Astrocyte (in vitro differentiated cells and primary cell): ENCODE results near the gene WDR7. TPM values are rescaled to one million over a fixed set of nuclear protein-coding genes. Genes with fewer than 3 reads are reported as not detected.
A peak's percentile ranks its signal among the peaks of the same experiment; 100 is the strongest.

Source experiments
- DNase-seq: peaks from one replicate; pipeline ENCODE4 v3.0.0-alpha.2; 2010; ENCODE audit warnings: low read depth
- FAIRE-seq: peaks from 2 replicates; lab custom pipeline; 2011; peaks lifted over from hg19 to GRCh38; lab: Jason Lieb, UNC
- H2AFZ ChIP-seq: 2 replicates; pipeline ENCODE4 v1.6.0; 2012; ENCODE audit warnings: low read depth, low read length, inconsistent platforms
- H3K27ac ChIP-seq: 2 replicates; pipeline ENCODE4 v1.5.1; 2011; ENCODE audit warnings: low read depth, low read length, inconsistent platforms
- H3K27me3 ChIP-seq: 2 replicates; pipeline ENCODE4 v1.6.0; 2011; ENCODE audit warnings: low read length, inconsistent platforms; ENCODE audit not compliant: insufficient read depth
- H3K36me3 ChIP-seq: 2 replicates; pipeline ENCODE4 v1.5.1; 2011; ENCODE audit warnings: low read length, inconsistent platforms; ENCODE audit not compliant: insufficient read depth
- H3K4me1 ChIP-seq: 2 replicates; pipeline ENCODE4 v1.5.1; 2011; ENCODE audit warnings: low read length, inconsistent platforms; ENCODE audit not compliant: insufficient read depth
- H3K4me2 ChIP-seq: 2 replicates; pipeline ENCODE4 v1.6.0; 2012; ENCODE audit warnings: low read length, inconsistent platforms
- H3K4me3 ChIP-seq: 2 replicates; pipeline ENCODE4 v1.5.1; 2011; ENCODE audit warnings: low read depth, mild to moderate bottlenecking, low read length, inconsistent platforms; ENCODE audit not compliant: insufficient read depth
- H3K79me2 ChIP-seq: 2 replicates; pipeline ENCODE4 v1.6.0; 2012; ENCODE audit warnings: mild to moderate bottlenecking, low read length, inconsistent platforms; ENCODE audit not compliant: insufficient read depth
- H3K9ac ChIP-seq: 2 replicates; pipeline ENCODE4 v1.6.0; 2012; ENCODE audit warnings: mild to moderate bottlenecking, low read length, inconsistent platforms
- H3K9me3 ChIP-seq: 2 replicates; pipeline ENCODE4 v1.5.1; 2012; ENCODE audit warnings: low read depth, mild to moderate bottlenecking, low read length, inconsistent platforms; ENCODE audit not compliant: insufficient read depth
- H4K20me1 ChIP-seq: 2 replicates; pipeline ENCODE4 v1.6.0; 2012; ENCODE audit warnings: low read length, inconsistent platforms; ENCODE audit not compliant: insufficient read depth
- H3K27ac Mint-ChIP-seq: one replicate; pipeline ENCODE4 v1.8.0; 2021; ENCODE audit warnings: mild to moderate bottlenecking, mixed read lengths; ENCODE audit not compliant: unreplicated experiment
- H3K27me3 Mint-ChIP-seq: one replicate; pipeline ENCODE4 v1.8.0; 2021; ENCODE audit warnings: low read depth, mixed read lengths; ENCODE audit not compliant: unreplicated experiment
- H3K36me3 Mint-ChIP-seq: one replicate; pipeline ENCODE4 v1.8.0; 2021; ENCODE audit warnings: low read depth, mixed read lengths; ENCODE audit not compliant: unreplicated experiment
- H3K4me1 Mint-ChIP-seq: one replicate; pipeline ENCODE4 v1.8.0; 2021; ENCODE audit warnings: low read depth, mixed read lengths; ENCODE audit not compliant: unreplicated experiment
- H3K4me3 Mint-ChIP-seq: one replicate; pipeline ENCODE4 v1.8.0; 2021; ENCODE audit warnings: mild to moderate bottlenecking, moderate library complexity, mixed read lengths; ENCODE audit not compliant: unreplicated experiment
- H3K9me3 Mint-ChIP-seq: one replicate; pipeline ENCODE4 v1.8.0; 2021; ENCODE audit warnings: mild to moderate bottlenecking, mixed read lengths; ENCODE audit not compliant: unreplicated experiment
- CTCF ChIP-seq: IDR thresholded peaks from 2 replicates; pipeline ENCODE4 v1.5.1; 2011; ENCODE audit warnings: low read depth, mild to moderate bottlenecking, inconsistent platforms, low read length, moderate library complexity; ENCODE audit not compliant: insufficient read depth
- EZH2 ChIP-seq: IDR thresholded peaks from 2 replicates; pipeline ENCODE4 v1.6.1; 2012; ENCODE audit warnings: mild to moderate bottlenecking, low read length, inconsistent platforms; ENCODE audit not compliant: insufficient read depth
- total RNA-seq: library from RNA; stranded (reverse); gene quantifications from 2 replicates; pipeline ENCODE4 v1.2.1, GENCODE V29; 2021

WDR7 gene
- total RNA-seq, 1 donor from 2014 or later, result 16.9 TPM

DNA sequence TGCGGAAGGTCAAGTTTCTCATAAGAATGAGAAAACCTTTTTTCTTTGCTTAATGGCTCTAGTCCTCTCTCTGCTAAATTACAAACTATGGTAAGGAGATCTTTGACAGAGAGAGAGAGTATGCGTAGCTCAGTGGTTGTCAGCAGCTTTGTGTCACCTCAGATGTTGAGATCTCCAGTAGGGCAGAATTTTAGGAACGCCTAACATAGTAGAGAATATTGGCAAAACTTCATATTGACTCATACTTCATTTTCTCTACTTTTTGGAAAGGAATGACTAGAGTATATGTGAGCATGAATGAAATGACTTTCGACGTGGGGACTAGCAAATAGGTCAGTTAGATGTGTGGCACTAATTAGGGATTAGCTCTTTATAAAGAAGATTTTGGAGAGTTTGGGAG, 64.0 kb downstream of the WDR7 start:
- H3K36me3 Mint-ChIP-seq, result peaks cover 2% of the 10 kb centered on the region
- H3K4me3 Mint-ChIP-seq, result no peak overlapping the region
- Histone ChIP-seq H3K27ac (no peak overlapping the region), H4K20me1 (no peaks in the 10 kb centered on the region), H3K4me1 (no peaks in the 10 kb centered on the region), H2AFZ (no peak overlapping the region), H3K36me3 (no peaks in the 10 kb centered on the region), H3K4me2 (no peak overlapping the region), H3K27me3 (no peaks in the 10 kb centered on the region), H3K9me3 (no peaks in the 10 kb centered on the region), H3K79me2 (no peaks in the 10 kb centered on the region), H3K9ac (no peak overlapping the region), H3K4me3 (no peak overlapping the region)
- no peaks in the 10 kb centered on the region for H3K27me3 Mint-ChIP-seq
- DNase-seq (peak; percentile 1), FAIRE-seq (peak; percentile 64)
- H3K4me1 Mint-ChIP-seq, result peaks cover 10% of the 10 kb centered on the region
- H3K27ac Mint-ChIP-seq, result no peak overlapping the region
- no peaks in the 10 kb centered on the region for H3K9me3 Mint-ChIP-seq
- TF ChIP-seq CTCF (no peak), EZH2 (no peak)

GRCh38 chr18:56716692-56717146, 65.6 kb downstream of the WDR7 start:
- H2AFZ ChIP-seq, result no peak overlapping the region
- Mint-ChIP-seq H3K4me1 (peaks cover 10% of the 10 kb centered on the region), H3K9me3 (no peaks in the 10 kb centered on the region), H3K27ac (no peak overlapping the region), H3K4me3 (no peak overlapping the region), H3K36me3 (peaks cover 2% of the 10 kb centered on the region), H3K27me3 (no peaks in the 10 kb centered on the region)
- H3K4me3 ChIP-seq, result no peak overlapping the region
- H3K4me1 ChIP-seq, result no peaks in the 10 kb centered on the region
- H3K36me3 ChIP-seq, result no peaks in the 10 kb centered on the region
- no peak for TF ChIP-seq EZH2
- TF ChIP-seq CTCF, result no peak
- no peaks in the 10 kb centered on the region for H3K79me2 ChIP-seq
- H3K27me3 ChIP-seq, result no peaks in the 10 kb centered on the region
- FAIRE-seq (no peak), DNase-seq (peak; percentile 22)
- H3K4me2 ChIP-seq, result no peak overlapping the region
- no peak overlapping the region for H3K9ac ChIP-seq
- H3K9me3 ChIP-seq, result no peaks in the 10 kb centered on the region
- no peak overlapping the region for H3K27ac ChIP-seq
- no peaks in the 10 kb centered on the region for H4K20me1 ChIP-seq

DNA sequence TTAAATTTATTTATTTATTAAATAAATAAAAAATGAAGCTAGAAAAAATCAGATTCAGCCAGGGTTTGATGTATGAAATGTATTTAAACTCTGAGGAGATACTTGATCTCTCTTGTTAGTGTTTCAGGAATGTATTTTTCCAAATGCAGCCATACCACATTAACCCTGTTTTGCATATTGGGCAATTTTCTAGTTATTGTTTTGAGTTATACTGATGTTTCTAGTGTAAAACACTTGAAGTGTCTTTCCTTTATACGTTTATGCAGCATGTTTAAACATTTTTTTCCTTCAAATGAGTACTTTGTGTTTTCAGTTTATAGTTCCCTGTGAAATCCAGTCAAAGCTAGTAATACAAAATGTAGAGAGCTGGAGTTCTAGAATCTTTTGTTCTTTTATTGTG, 69.9 kb downstream of the WDR7 start:
- Histone ChIP-seq H3K27ac (no peak overlapping the region), H3K79me2 (no peaks in the 10 kb centered on the region), H2AFZ (no peak overlapping the region), H3K27me3 (no peaks in the 10 kb centered on the region), H3K9ac (no peak overlapping the region), H3K4me2 (no peak overlapping the region), H4K20me1 (no peaks in the 10 kb centered on the region), H3K9me3 (no peaks in the 10 kb centered on the region), H3K36me3 (no peaks in the 10 kb centered on the region), H3K4me1 (no peaks in the 10 kb centered on the region), H3K4me3 (no peak overlapping the region)
- H3K36me3 Mint-ChIP-seq, result peaks cover 6% of the 10 kb centered on the region
- no peak for FAIRE-seq
- H3K4me3 Mint-ChIP-seq, result no peak overlapping the region
- H3K9me3 Mint-ChIP-seq, result no peaks in the 10 kb centered on the region
- H3K27me3 Mint-ChIP-seq, result no peaks in the 10 kb centered on the region
- H3K27ac Mint-ChIP-seq, result no peak overlapping the region
- TF ChIP-seq CTCF (no peak), EZH2 (no peak)
- peaks cover 4% of the 10 kb centered on the region for H3K4me1 Mint-ChIP-seq
- no peak for DNase-seq
